GM18502 (cell line): ENCODE data around the gene RAB3B.
"Not testable (repeated sequence)": the region's sequence is repeated elsewhere in the genome, so short reads cannot be mapped to it uniquely, and the experiment has no call there.

Source experiments
- ATAC-seq: cut with Tn5 transposase; IDR thresholded peaks from one replicate; pipeline ENCODE4 v1.9.1; 2021; ENCODE audit warnings: mild to moderate bottlenecking; ENCODE audit not compliant: unreplicated experiment, poor library complexity

The RAB3B gene

GRCh38 chr1:51989582-51990477, 670 bp downstream of the RAB3B start:
- ATAC-seq, result no peak

- no peak for ATAC-seq
Observed at GRCh38 chr1:51988254-51988653, 2.2 kb downstream of the RAB3B start.

- ATAC-seq, result no peak
Observed at GRCh38 chr1:51986718-51987117, 3.8 kb downstream of the RAB3B start.

GRCh38 chr1:51982161-51982560, 8.3 kb downstream of the RAB3B start:
- ATAC-seq, result no peak

- no peak for ATAC-seq
Observed at GRCh38 chr1:51981555-51981954, 8.9 kb downstream of the RAB3B start.

GRCh38 chr1:51978099-51978498, 12.4 kb downstream of the RAB3B start:
- no peak for ATAC-seq

- no peak for ATAC-seq
Observed at GRCh38 chr1:51976846-51977602, 13.5 kb downstream of the RAB3B start.

GRCh38 chr1:51973587-51974474, 16.7 kb downstream of the RAB3B start:
- no peak for ATAC-seq

GRCh38 chr1:51969038-51969705, 21.3 kb downstream of the RAB3B start:
- no peak for ATAC-seq

- ATAC-seq, result no peak
Observed at GRCh38 chr1:51968632-51969031, 21.9 kb downstream of the RAB3B start.

GRCh38 chr1:51967213-51967791, 23.2 kb downstream of the RAB3B start:
- ATAC-seq, result not testable (repeated sequence)

- no peak for ATAC-seq
Observed at GRCh38 chr1:51966559-51966958, 23.9 kb downstream of the RAB3B start.

- no peak for ATAC-seq
Observed at GRCh38 chr1:51964309-51964696, 26.2 kb downstream of the RAB3B start.

- no peak for ATAC-seq
Observed at GRCh38 chr1:51963592-51964308, 26.8 kb downstream of the RAB3B start.

- ATAC-seq, result no peak
Observed at GRCh38 chr1:51962486-51963356, 27.8 kb downstream of the RAB3B start.

GRCh38 chr1:51961954-51962353, 28.5 kb downstream of the RAB3B start:
- no peak for ATAC-seq

GRCh38 chr1:51961231-51961630, 29.3 kb downstream of the RAB3B start:
- no peak for ATAC-seq

GRCh38 chr1:51960262-51960661, 30.2 kb downstream of the RAB3B start:
- ATAC-seq, result no peak
